ENCODE measurements around the gene MEIOB. TPM values are rescaled to one million over a fixed set of nuclear protein-coding genes. Genes with fewer than 3 reads are reported as not detected.

The MEIOB gene
- total RNA-seq, 1 experiment from 2014 or later, result 1.4 TPM

DNA sequence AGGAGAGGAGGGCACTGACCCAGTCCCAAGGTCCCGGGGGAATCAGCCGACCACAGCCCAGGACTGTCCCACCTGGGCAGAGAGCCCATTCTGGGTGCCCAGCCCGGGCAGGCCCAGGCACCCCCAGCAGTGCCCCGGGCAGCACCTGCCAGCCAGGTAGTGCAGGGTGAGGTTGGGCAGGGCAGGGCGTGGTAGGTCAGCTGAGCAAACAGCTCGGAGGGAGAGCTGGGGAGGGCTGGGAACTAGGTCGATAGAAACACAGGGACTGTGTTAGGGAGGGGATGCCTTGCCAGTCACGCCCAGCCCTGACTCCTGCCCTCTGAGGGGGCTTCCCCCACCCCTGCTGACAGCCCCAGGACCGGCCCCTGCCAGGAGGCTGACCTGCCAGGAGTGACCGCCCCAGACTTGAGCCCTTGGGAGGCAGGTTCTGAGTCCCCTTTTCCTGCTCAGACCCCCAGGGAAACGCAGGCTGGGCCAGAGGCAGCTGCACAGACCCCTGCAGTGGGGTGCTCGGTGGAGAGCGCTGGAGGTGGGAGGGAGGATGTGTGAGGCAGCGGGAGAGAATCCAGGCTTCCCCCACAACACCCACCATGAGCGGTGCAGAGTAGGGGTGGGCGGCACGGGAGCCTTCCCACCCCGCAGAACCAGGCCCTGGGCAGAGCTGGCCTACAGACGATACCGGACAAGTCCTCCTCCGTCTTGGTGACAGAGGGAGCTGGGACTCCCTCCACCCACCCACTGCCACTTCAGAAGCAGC is 41.5 kb upstream of the MEIOB start (continued):
- TF ChIP-seq, protein P1, sequence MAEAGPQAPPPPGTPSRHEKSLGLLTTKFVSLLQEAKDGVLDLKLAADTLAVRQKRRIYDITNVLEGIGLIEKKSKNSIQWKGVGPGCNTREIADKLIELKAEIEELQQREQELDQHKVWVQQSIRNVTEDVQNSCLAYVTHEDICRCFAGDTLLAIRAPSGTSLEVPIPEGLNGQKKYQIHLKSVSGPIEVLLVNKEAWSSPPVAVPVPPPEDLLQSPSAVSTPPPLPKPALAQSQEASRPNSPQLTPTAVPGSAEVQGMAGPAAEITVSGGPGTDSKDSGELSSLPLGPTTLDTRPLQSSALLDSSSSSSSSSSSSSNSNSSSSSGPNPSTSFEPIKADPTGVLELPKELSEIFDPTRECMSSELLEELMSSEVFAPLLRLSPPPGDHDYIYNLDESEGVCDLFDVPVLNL (CRISPR knock-in tag; IDR thresholded peaks at IDR 0.05; ENCODE audit: borderline replicate concordance, low read depth), result no peak
- TF ChIP-seq, protein P2, sequence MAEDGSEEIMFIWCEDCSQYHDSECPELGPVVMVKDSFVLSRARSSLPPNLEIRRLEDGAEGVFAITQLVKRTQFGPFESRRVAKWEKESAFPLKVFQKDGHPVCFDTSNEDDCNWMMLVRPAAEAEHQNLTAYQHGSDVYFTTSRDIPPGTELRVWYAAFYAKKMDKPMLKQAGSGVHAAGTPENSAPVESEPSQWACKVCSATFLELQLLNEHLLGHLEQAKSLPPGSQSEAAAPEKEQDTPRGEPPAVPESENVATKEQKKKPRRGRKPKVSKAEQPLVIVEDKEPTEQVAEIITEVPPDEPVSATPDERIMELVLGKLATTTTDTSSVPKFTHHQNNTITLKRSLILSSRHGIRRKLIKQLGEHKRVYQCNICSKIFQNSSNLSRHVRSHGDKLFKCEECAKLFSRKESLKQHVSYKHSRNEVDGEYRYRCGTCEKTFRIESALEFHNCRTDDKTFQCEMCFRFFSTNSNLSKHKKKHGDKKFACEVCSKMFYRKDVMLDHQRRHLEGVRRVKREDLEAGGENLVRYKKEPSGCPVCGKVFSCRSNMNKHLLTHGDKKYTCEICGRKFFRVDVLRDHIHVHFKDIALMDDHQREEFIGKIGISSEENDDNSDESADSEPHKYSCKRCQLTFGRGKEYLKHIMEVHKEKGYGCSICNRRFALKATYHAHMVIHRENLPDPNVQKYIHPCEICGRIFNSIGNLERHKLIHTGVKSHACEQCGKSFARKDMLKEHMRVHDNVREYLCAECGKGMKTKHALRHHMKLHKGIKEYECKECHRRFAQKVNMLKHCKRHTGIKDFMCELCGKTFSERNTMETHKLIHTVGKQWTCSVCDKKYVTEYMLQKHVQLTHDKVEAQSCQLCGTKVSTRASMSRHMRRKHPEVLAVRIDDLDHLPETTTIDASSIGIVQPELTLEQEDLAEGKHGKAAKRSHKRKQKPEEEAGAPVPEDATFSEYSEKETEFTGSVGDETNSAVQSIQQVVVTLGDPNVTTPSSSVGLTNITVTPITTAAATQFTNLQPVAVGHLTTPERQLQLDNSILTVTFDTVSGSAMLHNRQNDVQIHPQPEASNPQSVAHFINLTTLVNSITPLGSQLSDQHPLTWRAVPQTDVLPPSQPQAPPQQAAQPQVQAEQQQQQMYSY (CRISPR knock-in tag; IDR thresholded peaks at IDR 0.05), result no peak

DNA sequence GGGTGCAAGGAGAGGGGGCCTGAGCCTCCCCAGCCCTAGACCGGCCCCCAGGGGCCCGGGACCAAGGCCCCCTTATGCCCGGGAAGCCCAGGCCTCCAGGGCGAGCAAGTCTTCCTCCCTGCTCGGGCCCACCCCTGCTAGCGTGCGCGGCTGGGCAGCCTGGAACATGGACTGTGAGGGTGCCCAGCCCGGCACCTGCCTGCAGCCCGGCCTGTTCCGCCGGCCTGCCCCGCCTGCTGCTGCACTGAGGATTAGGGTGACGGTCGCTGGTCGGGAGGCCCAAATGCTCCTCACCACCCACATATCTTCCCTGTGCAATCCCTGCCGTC is 40.2 kb upstream of the MEIOB start:
- H3K4me3 Mint-ChIP-seq, result no peak overlapping the region
- DNase-seq (ENCODE audit: low spot score), result no peak
- ATAC-seq, result no peak
- TF ChIP-seq, protein P3, sequence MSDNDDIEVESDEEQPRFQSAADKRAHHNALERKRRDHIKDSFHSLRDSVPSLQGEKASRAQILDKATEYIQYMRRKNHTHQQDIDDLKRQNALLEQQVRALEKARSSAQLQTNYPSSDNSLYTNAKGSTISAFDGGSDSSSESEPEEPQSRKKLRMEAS (CRISPR knock-in tag; IDR thresholded peaks at IDR 0.05), result no peak
- TF ChIP-seq FOXJ3 (CRISPR knock-in tag; IDR thresholded peaks at IDR 0.05; ENCODE audit: borderline replicate concordance), result no peak
- no peak for TF ChIP-seq MXD4 (CRISPR knock-in tag; IDR thresholded peaks at IDR 0.05; ENCODE audit: borderline replicate concordance)
- no peak for TF ChIP-seq KAT7 (CRISPR knock-in tag; IDR thresholded peaks at IDR 0.05; ENCODE audit: borderline replicate concordance)
- TF ChIP-seq, protein P4, sequence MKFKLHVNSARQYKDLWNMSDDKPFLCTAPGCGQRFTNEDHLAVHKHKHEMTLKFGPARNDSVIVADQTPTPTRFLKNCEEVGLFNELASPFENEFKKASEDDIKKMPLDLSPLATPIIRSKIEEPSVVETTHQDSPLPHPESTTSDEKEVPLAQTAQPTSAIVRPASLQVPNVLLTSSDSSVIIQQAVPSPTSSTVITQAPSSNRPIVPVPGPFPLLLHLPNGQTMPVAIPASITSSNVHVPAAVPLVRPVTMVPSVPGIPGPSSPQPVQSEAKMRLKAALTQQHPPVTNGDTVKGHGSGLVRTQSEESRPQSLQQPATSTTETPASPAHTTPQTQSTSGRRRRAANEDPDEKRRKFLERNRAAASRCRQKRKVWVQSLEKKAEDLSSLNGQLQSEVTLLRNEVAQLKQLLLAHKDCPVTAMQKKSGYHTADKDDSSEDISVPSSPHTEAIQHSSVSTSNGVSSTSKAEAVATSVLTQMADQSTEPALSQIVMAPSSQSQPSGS (CRISPR knock-in tag; IDR thresholded peaks at IDR 0.05; ENCODE audit: borderline replicate concordance, low read depth), result no peak
- TF ChIP-seq, protein P5, sequence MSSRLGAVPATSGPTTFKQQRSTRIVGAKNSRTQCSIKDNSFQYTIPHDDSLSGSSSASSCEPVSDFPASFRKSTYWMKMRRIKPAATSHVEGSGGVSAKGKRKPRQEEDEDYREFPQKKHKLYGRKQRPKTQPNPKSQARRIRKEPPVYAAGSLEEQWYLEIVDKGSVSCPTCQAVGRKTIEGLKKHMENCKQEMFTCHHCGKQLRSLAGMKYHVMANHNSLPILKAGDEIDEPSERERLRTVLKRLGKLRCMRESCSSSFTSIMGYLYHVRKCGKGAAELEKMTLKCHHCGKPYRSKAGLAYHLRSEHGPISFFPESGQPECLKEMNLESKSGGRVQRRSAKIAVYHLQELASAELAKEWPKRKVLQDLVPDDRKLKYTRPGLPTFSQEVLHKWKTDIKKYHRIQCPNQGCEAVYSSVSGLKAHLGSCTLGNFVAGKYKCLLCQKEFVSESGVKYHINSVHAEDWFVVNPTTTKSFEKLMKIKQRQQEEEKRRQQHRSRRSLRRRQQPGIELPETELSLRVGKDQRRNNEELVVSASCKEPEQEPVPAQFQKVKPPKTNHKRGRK (CRISPR knock-in tag; IDR thresholded peaks at IDR 0.05; ENCODE audit: borderline replicate concordance), result no peak
- TF ChIP-seq, protein P6, sequence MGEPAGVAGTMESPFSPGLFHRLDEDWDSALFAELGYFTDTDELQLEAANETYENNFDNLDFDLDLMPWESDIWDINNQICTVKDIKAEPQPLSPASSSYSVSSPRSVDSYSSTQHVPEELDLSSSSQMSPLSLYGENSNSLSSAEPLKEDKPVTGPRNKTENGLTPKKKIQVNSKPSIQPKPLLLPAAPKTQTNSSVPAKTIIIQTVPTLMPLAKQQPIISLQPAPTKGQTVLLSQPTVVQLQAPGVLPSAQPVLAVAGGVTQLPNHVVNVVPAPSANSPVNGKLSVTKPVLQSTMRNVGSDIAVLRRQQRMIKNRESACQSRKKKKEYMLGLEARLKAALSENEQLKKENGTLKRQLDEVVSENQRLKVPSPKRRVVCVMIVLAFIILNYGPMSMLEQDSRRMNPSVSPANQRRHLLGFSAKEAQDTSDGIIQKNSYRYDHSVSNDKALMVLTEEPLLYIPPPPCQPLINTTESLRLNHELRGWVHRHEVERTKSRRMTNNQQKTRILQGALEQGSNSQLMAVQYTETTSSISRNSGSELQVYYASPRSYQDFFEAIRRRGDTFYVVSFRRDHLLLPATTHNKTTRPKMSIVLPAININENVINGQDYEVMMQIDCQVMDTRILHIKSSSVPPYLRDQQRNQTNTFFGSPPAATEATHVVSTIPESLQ (CRISPR knock-in tag; IDR thresholded peaks at IDR 0.05), result no peak
- TF ChIP-seq, protein P7, sequence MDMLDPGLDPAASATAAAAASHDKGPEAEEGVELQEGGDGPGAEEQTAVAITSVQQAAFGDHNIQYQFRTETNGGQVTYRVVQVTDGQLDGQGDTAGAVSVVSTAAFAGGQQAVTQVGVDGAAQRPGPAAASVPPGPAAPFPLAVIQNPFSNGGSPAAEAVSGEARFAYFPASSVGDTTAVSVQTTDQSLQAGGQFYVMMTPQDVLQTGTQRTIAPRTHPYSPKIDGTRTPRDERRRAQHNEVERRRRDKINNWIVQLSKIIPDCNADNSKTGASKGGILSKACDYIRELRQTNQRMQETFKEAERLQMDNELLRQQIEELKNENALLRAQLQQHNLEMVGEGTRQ (CRISPR knock-in tag; IDR thresholded peaks at IDR 0.05), result no peak
- TF ChIP-seq, protein P8, sequence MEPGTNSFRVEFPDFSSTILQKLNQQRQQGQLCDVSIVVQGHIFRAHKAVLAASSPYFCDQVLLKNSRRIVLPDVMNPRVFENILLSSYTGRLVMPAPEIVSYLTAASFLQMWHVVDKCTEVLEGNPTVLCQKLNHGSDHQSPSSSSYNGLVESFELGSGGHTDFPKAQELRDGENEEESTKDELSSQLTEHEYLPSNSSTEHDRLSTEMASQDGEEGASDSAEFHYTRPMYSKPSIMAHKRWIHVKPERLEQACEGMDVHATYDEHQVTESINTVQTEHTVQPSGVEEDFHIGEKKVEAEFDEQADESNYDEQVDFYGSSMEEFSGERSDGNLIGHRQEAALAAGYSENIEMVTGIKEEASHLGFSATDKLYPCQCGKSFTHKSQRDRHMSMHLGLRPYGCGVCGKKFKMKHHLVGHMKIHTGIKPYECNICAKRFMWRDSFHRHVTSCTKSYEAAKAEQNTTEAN (CRISPR knock-in tag; IDR thresholded peaks at IDR 0.05), result no peak
- TF ChIP-seq, protein P9, sequence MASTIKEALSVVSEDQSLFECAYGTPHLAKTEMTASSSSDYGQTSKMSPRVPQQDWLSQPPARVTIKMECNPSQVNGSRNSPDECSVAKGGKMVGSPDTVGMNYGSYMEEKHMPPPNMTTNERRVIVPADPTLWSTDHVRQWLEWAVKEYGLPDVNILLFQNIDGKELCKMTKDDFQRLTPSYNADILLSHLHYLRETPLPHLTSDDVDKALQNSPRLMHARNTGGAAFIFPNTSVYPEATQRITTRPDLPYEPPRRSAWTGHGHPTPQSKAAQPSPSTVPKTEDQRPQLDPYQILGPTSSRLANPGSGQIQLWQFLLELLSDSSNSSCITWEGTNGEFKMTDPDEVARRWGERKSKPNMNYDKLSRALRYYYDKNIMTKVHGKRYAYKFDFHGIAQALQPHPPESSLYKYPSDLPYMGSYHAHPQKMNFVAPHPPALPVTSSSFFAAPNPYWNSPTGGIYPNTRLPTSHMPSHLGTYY (CRISPR knock-in tag; IDR thresholded peaks at IDR 0.05), result no peak
- TF ChIP-seq, protein P10, sequence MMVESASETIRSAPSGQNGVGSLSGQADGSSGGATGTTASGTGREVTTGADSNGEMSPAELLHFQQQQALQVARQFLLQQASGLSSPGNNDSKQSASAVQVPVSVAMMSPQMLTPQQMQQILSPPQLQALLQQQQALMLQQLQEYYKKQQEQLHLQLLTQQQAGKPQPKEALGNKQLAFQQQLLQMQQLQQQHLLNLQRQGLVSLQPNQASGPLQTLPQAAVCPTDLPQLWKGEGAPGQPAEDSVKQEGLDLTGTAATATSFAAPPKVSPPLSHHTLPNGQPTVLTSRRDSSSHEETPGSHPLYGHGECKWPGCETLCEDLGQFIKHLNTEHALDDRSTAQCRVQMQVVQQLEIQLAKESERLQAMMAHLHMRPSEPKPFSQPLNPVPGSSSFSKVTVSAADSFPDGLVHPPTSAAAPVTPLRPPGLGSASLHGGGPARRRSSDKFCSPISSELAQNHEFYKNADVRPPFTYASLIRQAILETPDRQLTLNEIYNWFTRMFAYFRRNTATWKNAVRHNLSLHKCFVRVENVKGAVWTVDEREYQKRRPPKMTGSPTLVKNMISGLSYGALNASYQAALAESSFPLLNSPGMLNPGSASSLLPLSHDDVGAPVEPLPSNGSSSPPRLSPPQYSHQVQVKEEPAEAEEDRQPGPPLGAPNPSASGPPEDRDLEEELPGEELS (CRISPR knock-in tag; IDR thresholded peaks at IDR 0.05), result no peak
- TF ChIP-seq, protein P1 (CRISPR knock-in tag; IDR thresholded peaks at IDR 0.05; ENCODE audit: borderline replicate concordance, low read depth), result no peak

More for the DNA sequence above, 40.2 kb upstream of the MEIOB start:
- ChIA-PET CTCF (interaction anchor here (0.6 kb wide), 1 partner anchor 29 kb away, joined by 3 read pairs; no protein-coding TSS in a partner anchor), POLR2A (no interaction called here)
- H3K9me3 Mint-ChIP-seq, result no peaks in the 10 kb centered on the region
- no peak overlapping the region for H3K27ac Mint-ChIP-seq
- peaks cover 29% of the 10 kb centered on the region for H3K4me1 Mint-ChIP-seq
- no peaks in the 10 kb centered on the region for H3K36me3 Mint-ChIP-seq
- H3K27me3 Mint-ChIP-seq (ENCODE audit: low read depth), result peaks cover 35% of the 10 kb centered on the region
